GM21447 (cell line): Measurements from ENCODE around the gene MARCHF3.
"Not testable (repeated sequence)": the region's sequence is repeated elsewhere in the genome, so short reads cannot be mapped to it uniquely, and the experiment has no call there.

Experiments
- ATAC-seq: cut with Tn5 transposase; IDR thresholded peaks from one replicate; pipeline ENCODE4 v1.9.1; 2021; ENCODE audit not compliant: unreplicated experiment

Gene MARCHF3

GRCh38 chr5:126881821-126882600 is 148.3 kb downstream of the MARCHF3 start:
- ATAC-seq, result no peak

DNA sequence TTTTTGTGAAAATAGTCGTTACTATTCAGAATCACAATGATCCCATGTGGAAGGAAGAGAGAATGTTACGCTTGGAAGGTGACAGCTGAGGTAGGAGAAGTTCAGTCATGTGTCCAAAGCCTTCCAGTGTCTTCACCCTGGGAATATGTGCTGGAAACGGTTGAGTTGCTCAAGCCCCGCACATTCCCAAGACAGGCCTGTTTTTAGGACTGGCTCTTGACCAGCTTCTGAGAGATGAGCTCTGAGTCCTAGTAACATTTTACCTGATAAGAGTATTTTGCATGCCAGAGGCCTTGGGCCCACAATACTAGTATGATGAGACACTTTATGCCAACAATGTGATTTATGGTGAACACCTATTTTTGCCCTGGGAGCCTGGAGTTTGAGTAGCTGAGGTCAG is 151.7 kb downstream of the MARCHF3 start:
- ATAC-seq, result no peak

DNA sequence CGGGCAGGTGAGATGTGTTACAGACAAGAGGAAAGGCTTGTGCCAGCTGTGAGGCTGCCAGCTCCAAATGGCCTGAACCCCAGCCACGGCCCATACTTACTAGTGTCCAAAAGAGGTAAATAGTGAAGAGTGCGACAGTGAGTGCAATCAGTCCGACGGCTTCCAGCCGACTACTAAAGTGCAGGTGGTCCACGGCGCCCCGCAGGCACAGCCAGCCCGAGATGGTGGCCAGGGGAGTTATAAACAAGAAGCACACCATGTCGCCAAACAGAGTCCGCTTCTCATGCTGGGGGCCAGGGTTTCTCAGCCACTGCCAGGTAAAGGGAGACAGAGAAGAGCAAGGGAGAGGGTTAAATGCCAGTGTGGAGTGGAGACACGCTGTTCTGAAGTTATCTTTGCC is 152.3 kb downstream of the MARCHF3 start:
- no peak for ATAC-seq

GRCh38 chr5:126877602-126878001 is 152.8 kb downstream of the MARCHF3 start:
- no peak for ATAC-seq

DNA sequence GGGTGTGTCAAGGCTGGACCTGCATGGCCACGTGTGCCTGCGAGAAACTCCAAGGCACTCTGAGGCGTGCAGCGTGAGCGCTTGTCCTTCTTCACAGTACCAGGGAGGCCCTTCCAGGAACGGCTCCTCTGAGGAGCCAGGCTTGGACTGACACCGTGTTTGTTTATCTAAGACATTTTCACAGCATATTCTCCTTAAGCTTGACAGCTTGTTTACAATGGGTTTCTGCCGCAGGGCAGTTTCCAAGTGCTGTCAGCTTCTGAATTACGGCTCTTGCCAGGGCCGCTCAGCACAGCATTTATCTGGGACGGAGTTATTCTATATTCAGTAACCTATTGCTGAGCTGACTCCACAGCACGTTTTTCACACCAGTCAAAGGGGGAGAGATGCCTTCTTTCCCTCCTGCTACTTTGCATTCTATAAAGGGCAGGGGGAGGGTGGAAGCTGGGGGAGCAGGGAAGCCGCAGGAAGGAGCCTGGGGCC is 155.0 kb downstream of the MARCHF3 start:
- no peak for ATAC-seq

DNA sequence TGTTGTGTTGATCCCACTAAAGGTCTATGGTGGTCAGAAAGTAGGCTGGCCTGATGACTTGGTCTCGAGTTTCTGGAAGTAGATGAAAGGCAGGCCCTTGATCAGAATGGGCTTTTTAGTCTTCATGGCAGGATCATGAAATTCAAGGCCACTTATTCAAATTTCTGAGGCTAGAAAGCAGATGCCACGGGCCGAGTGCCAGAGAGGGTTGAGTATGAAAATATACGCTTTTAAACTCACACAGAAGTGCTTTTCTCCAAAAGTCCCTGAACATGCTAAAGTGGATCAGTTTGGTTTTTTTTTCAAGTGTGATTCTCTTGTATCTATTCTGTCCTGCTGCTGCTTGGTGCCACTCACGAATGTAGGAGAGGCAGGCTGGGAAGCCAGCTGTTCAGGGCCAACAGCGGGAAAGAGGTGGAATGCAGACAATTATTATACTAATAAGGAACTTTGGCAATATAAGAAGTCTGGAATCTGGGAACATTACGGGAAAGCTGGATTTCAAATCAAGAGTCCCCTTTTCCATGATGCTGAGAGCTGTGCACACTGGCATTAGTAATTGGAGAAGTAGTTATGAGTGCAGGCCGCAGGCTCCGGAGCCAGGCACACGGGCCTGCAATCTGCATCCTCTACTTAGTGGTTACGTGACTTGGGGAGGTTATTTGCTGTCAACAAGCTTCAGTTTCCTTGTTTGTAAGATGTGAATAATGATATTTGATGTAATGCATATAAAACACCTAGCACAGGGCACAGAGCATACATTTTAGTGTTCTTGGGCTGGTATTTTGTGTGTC is 157.6 kb downstream of the MARCHF3 start:
- ATAC-seq, result no peak

GRCh38 chr5:126871441-126871840 is 158.9 kb downstream of the MARCHF3 start:
- no peak for ATAC-seq

- peak; percentile 67 for ATAC-seq
Observed at GRCh38 chr5:126869005-126869451, 161.3 kb downstream of the MARCHF3 start.

GRCh38 chr5:126868338-126869004 is 161.9 kb downstream of the MARCHF3 start:
- peak; percentile 8 for ATAC-seq

DNA sequence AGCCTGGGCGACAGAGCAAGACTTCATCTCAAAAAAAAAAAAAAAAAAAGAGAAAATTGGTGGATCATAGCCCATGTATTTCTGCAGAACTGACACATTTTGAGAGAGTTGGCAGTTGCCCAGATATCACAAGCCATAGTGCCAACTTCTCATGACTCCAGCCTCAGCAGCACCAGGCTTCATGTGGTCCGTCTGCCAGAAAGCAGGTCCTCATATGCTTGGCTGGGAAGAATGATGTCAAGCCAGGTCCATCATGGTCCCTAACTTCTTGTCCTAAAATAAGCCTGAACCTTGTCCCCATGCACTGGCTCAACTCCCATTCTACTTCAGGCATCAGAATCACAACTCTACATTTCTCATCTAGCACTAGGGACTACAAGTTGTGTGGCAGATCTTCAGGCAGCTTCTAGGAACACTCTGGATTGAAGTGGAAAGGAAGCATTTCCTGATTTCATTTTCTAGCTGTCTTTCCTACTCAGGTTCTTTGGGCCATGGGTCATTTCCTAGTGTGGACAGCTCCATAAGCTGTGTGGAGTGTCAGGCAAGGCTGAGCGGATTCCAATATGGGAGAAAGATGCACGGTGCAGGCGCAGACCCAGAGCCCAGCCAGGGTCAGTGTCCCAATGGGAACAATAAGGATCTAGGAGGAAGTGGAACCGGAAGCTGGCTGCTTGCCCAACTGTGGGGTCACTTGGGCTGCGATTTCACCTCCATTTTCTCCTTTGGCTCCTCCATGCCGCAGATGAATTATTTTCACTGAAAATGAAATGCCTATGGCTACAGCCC is 163.3 kb downstream of the MARCHF3 start:
- ATAC-seq, result no peak

GRCh38 chr5:126865299-126865698 is 165.1 kb downstream of the MARCHF3 start:
- ATAC-seq, result no peak

GRCh38 chr5:126864042-126864688 is 166.2 kb downstream of the MARCHF3 start:
- no peak for ATAC-seq

GRCh38 chr5:126863402-126863801 is 167.0 kb downstream of the MARCHF3 start:
- ATAC-seq, result no peak

- ATAC-seq, result no peak
Observed at GRCh38 chr5:126858441-126858840, 171.9 kb downstream of the MARCHF3 start.

DNA sequence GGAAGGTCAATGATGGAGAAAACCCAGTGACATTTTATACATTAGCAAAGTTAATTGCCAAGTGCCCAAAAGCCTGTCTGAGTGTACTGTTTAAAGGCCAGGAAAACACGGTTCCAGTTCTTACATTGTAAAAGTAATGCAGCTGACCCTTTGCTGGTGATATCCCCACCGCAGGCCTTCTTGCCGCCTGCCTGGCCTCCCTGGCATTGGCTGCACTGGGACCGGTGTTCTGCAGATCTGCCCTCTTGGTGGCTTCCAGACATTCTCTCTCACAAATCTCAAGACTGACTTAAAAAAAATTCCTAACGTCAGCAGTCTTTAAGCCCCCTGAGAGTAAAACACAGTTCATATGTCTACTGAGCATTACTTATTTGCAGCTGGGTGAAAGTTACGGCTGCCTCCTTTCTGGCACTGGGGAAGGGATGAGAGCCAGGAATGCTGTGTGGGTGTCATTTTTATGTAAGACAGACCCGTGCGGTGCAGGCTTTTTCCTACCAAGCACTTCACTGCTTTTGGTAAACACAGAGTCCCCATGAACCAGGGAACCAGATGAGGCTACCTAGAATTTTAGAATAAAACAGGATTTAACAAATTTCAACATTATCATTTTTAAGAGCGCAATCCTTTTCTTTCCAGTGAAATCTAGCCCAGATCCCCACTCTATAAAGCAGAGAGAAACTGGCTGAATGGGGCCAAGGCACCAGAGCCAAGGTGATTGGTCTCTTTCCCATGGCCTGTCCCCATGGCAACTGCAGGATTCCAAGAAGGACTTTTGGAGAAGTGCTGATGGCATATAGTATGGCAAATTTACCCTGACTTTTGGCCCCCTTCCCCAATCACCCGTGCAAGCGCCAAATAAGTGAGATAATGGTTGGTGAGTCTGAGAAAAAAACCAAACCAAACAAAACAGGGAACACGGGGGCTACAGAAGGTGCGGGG is 172.6 kb downstream of the MARCHF3 start:
- no peak for ATAC-seq

- ATAC-seq, result no peak
Observed at GRCh38 chr5:126855266-126855665, 175.1 kb downstream of the MARCHF3 start.

DNA sequence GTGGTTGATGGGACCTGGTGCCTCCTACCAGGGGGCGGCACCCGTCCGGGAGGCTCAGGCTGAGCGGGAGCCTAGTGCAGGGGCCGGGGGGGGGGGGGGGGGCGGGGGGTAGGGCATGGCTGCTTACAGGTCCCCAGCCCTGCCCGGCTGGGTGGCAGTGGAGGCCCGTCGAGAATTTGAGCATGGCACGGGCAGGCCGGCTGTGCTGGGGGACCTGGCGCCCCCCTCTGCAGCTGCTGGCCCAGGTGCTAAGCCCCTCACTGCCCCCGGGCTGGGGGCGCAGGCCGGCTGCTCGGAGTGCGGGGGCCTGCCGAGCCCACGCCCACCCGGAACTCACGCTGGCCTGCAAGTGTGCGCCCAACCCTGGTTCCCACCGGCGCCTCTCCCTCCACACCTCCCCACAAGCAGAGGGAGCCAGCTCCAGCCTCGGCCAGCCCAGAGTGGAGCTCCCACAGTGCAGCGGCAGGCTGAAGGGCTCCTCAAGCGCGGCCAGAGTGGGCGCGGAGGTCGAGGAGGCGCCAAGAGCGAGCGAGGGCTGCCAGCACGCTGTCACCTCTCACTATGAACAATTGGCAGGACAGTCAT is 175.7 kb downstream of the MARCHF3 start:
- no peak for ATAC-seq

- ATAC-seq, result not testable (repeated sequence)
Observed at GRCh38 chr5:126853541-126854307, 176.6 kb downstream of the MARCHF3 start.
